COLO668 (cell line): ENCODE measurements around the gene IGLL5.
"Not testable (repeated sequence)": the region's sequence is repeated elsewhere in the genome, so short reads cannot be mapped to it uniquely, and the experiment has no call there.

Experiments used
- DNase-seq: peaks from one replicate; lab custom pipeline; 2025; ENCODE audit not compliant: unreplicated experiment; lab: John Stamatoyannopoulos, UW

Gene IGLL5

GRCh38 chr22:22912988-22913253, 25.3 kb downstream of the IGLL5 start:
- no peak for DNase-seq

GRCh38 chr22:22913989-22914388, 26.4 kb downstream of the IGLL5 start:
- DNase-seq = no peak

GRCh38 chr22:22914726-22915669, 27.4 kb downstream of the IGLL5 start:
- DNase-seq = no peak

- no peak for DNase-seq
Observed at GRCh38 chr22:22915670-22916035, 28.0 kb downstream of the IGLL5 start.

GRCh38 chr22:22916215-22916951, 28.8 kb downstream of the IGLL5 start:
- no peak for DNase-seq

GRCh38 chr22:22916952-22917290, 29.3 kb downstream of the IGLL5 start:
- DNase-seq = no peak

GRCh38 chr22:22917377-22917776, 29.8 kb downstream of the IGLL5 start:
- DNase-seq = no peak

GRCh38 chr22:22918297-22918965, 30.8 kb downstream of the IGLL5 start:
- DNase-seq = no peak

- no peak for DNase-seq
Observed at GRCh38 chr22:22919041-22919440, 31.4 kb downstream of the IGLL5 start.

GRCh38 chr22:22920104-22920654, 32.6 kb downstream of the IGLL5 start:
- no peak for DNase-seq

GRCh38 chr22:22920910-22921550, 33.4 kb downstream of the IGLL5 start:
- no peak for DNase-seq

- no peak for DNase-seq
Observed at GRCh38 chr22:22921575-22921974, 34.0 kb downstream of the IGLL5 start.

GRCh38 chr22:22922092-22922953, 34.7 kb downstream of the IGLL5 start:
- DNase-seq = not testable (repeated sequence)

GRCh38 chr22:22922954-22923319, 35.3 kb downstream of the IGLL5 start:
- no peak for DNase-seq

- DNase-seq = no peak
Observed at GRCh38 chr22:22923379-22923778, 35.8 kb downstream of the IGLL5 start.

GRCh38 chr22:22923930-22924329, 36.3 kb downstream of the IGLL5 start:
- DNase-seq = no peak

- no peak for DNase-seq
Observed at GRCh38 chr22:22924369-22925145, 36.9 kb downstream of the IGLL5 start.

- no peak for DNase-seq
Observed at GRCh38 chr22:22925146-22925804, 37.7 kb downstream of the IGLL5 start.

- DNase-seq = no peak
Observed at GRCh38 chr22:22925805-22926369, 38.3 kb downstream of the IGLL5 start.
